Mesendoderm (in vitro differentiated cells): ENCODE measurements around the gene S100A6.
A peak's percentile ranks its signal among the peaks of the same experiment; 100 is the strongest.
"Not testable (repeated sequence)": the region's sequence is repeated elsewhere in the genome, so short reads cannot be mapped to it uniquely, and the experiment has no call there.

Source experiments
- DNase-seq: peaks from one replicate; pipeline ENCODE4 v3.0.0; 2013
- H2AK5ac ChIP-seq: 2 replicates; pipeline ENCODE4 v1.6.1; 2013; ENCODE audit warnings: low read length, inconsistent platforms
- H2BK120ac ChIP-seq: 2 replicates; pipeline ENCODE4 v1.6.1; 2013; ENCODE audit warnings: low read depth, mild to moderate bottlenecking, low read length, moderate library complexity, mixed read lengths
- H2BK15ac ChIP-seq: replicated peaks from 2 replicates; pipeline ENCODE4 v1.6.1; 2013; ENCODE audit warnings: low read depth, mild to moderate bottlenecking, moderate library complexity
- H2BK5ac ChIP-seq: 2 replicates; pipeline ENCODE4 v1.6.1; 2013; ENCODE audit warnings: low read length, inconsistent platforms
- H3K18ac ChIP-seq: 2 replicates; pipeline ENCODE4 v1.6.1; 2013; ENCODE audit warnings: mild to moderate bottlenecking, low read length, mixed read lengths
- H3K23ac ChIP-seq: one replicate; pipeline ENCODE4 v1.6.1; 2013; ENCODE audit warnings: low read length
- H3K27ac ChIP-seq: 2 replicates; pipeline ENCODE4 v1.5.1; 2013; ENCODE audit warnings: low read depth, mild to moderate bottlenecking, inconsistent platforms, low read length, moderate library complexity
- H3K27me3 ChIP-seq: 2 replicates; pipeline ENCODE4 v1.6.1; 2013; ENCODE audit warnings: low read length, control low read depth, mild to moderate bottlenecking, inconsistent platforms; ENCODE audit not compliant: insufficient read depth, poor library complexity
- H3K36me3 ChIP-seq: 2 replicates; pipeline ENCODE4 v1.6.1; 2013; ENCODE audit warnings: low read length, inconsistent platforms; ENCODE audit not compliant: control insufficient read depth, insufficient read depth
- H3K4ac ChIP-seq: one replicate; pipeline ENCODE4 v1.6.1; 2013; ENCODE audit warnings: low read depth, mild to moderate bottlenecking, low read length, moderate library complexity
- H3K4me1 ChIP-seq: 2 replicates; pipeline ENCODE4 v1.6.1; 2013; ENCODE audit warnings: low read depth, low read length, inconsistent platforms; ENCODE audit not compliant: control insufficient read depth
- H3K4me2 ChIP-seq: 2 replicates; pipeline ENCODE4 v1.6.1; 2013; ENCODE audit warnings: low read length
- H3K4me3 ChIP-seq: 2 replicates; pipeline ENCODE4 v1.5.1; 2013; ENCODE audit warnings: mild to moderate bottlenecking, low read length
- H3K56ac ChIP-seq: one replicate; pipeline ENCODE4 v1.6.1; 2013; ENCODE audit warnings: low read length
- H3K79me1 ChIP-seq: 2 replicates; pipeline ENCODE4 v1.6.1; 2013; ENCODE audit warnings: low read length, inconsistent platforms
- H3K79me2 ChIP-seq: 2 replicates; pipeline ENCODE4 v1.6.1; 2013; ENCODE audit warnings: mild to moderate bottlenecking, low read length; ENCODE audit not compliant: control insufficient read depth, insufficient read depth
- H3K9ac ChIP-seq: 2 replicates; pipeline ENCODE4 v1.6.1; 2013; ENCODE audit warnings: low read length, inconsistent platforms
- H4K5ac ChIP-seq: one replicate; pipeline ENCODE4 v1.6.1; 2013; ENCODE audit warnings: low read length
- H4K8ac ChIP-seq: one replicate; pipeline ENCODE4 v1.6.1; 2013; ENCODE audit warnings: low read depth, mild to moderate bottlenecking, control low read depth, low read length, moderate library complexity
- WGBS: extraction: QIAGEN DNeasy Blood & Tissue Kit; methylation state at CpG from one replicate; pipeline ENCODE4 v1.1.7; 2013; ENCODE audit warnings: low lambda C conversion rate, missing lambda C conversion rate; ENCODE audit not compliant: insufficient coverage; ENCODE audit errors: extremely low coverage; 5-methylcytosine and 5-hydroxymethylcytosine counted together

Gene S100A6

DNA sequence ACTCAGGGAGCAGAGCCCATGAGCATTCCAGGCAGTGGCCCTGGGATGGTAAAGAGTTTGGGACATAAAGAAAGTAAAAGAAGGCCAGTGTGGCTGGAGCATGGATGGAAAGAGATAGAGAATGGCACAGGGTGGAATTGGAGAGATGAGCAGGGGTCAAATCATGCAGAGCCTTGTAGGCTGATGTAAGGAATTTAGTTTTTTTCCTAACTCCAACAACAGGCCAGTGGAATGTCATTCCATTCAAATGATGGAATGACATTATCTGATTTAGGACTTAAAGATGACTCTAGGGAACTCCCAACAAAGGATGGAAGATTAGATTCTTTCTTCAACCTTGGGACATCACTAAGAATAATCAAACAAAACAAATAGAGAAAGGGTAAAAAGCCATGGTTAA is 42.7 kb upstream of the S100A6 start:
- Histone ChIP-seq H3K79me2 (no peaks in the 10 kb centered on the region), H3K27ac (peak overlapping the region; percentile 76), H3K18ac (peak overlapping the region; percentile 33), H3K4me2 (no peak overlapping the region), H4K8ac (no peak overlapping the region), H3K4me3 (no peak overlapping the region), H4K5ac (no peak overlapping the region), H3K4ac (peak overlapping the region; percentile 75), H3K27me3 (no peaks in the 10 kb centered on the region), H2BK120ac (peak overlapping the region; percentile 94), H2BK5ac (peak overlapping the region; percentile 66), H3K56ac (peak overlapping the region; percentile 78), H3K79me1 (no peaks in the 10 kb centered on the region), H3K36me3 (no peaks in the 10 kb centered on the region), H3K9ac (no peak overlapping the region), H3K23ac (peak overlapping the region; percentile 83), H2AK5ac (no peak overlapping the region), H3K4me1 (peaks cover 11% of the 10 kb centered on the region), H2BK15ac (peak overlapping the region; percentile 75)
- peak; percentile 96 for DNase-seq

DNA sequence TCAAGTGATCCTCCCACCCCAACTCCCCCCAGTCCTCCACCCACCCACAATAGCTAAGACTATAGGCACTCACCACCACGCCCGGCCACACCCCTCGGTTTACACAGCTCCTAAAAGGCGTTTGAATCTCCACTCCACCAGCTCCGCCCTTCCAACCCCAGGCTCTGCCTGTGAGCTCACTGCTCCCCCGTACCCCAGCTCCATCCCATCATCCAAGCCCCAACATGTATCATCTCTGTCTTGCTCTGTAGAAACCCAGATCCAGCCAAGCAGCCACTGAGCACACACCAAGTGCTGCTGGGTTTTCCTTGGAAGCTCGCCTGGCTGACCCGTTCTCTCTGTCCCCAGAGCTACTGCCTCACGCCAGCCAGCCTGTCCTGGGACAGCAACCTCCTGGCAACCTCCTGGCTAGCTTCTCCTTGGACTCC is 41.8 kb upstream of the S100A6 start:
- H3K27ac ChIP-seq, result peak overlapping the region; percentile 31

DNA sequence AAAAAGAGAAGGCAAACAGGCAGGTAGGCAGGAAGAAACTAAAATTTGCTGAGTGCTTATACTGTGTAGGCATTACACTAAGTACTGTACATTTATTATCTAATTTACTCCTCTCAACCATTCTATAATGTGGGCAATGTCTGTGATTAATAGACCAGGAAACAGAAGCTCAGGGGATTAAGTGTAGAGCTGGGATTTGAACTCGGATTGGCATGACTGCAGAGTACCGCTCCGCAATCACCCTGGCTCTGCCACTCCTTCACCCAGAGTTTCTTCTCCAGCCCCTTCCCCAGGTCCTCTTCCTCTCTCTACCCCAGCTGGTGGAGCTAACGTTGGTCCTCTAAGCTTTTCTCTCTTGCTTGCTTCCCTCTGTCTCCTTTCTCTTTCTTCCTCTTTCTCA is 41.3 kb upstream of the S100A6 start:
- Histone ChIP-seq H3K56ac (no peak overlapping the region), H3K79me2 (no peaks in the 10 kb centered on the region), H3K4me3 (no peak overlapping the region), H2BK15ac (no peak overlapping the region), H3K18ac (no peak overlapping the region), H3K27ac (no peak overlapping the region), H4K8ac (no peak overlapping the region), H3K4ac (peak overlapping the region; percentile 64), H3K9ac (no peak overlapping the region), H3K4me2 (no peak overlapping the region), H3K79me1 (no peaks in the 10 kb centered on the region), H2AK5ac (no peak overlapping the region), H3K27me3 (no peaks in the 10 kb centered on the region), H3K36me3 (no peaks in the 10 kb centered on the region), H4K5ac (no peak overlapping the region), H2BK5ac (no peak overlapping the region), H3K4me1 (peaks cover 11% of the 10 kb centered on the region), H3K23ac (no peak overlapping the region), H2BK120ac (no peak overlapping the region)
- no CpG with 5 or more reads among the region's 4 CpGs for WGBS
- no peak for DNase-seq

More for the DNA sequence above, 41.8 kb upstream of the S100A6 start:
- peak overlapping the region; percentile 14 for H2BK120ac ChIP-seq
- H4K8ac ChIP-seq, result no peak overlapping the region
- WGBS, result no CpG with 5 or more reads among the region's 9 CpGs
- peak overlapping the region; percentile 81 for H2AK5ac ChIP-seq
- H3K4me1 ChIP-seq, result peaks cover 11% of the 10 kb centered on the region
- no peaks in the 10 kb centered on the region for H3K79me2 ChIP-seq
- H3K56ac ChIP-seq, result peak overlapping the region; percentile 70
- H3K79me1 ChIP-seq, result no peaks in the 10 kb centered on the region
- H3K27me3 ChIP-seq, result no peaks in the 10 kb centered on the region
- H4K5ac ChIP-seq, result no peak overlapping the region
- no peak overlapping the region for H3K4me3 ChIP-seq
- H2BK15ac ChIP-seq, result no peak overlapping the region
- H3K18ac ChIP-seq, result peak overlapping the region; percentile 13
- H3K9ac ChIP-seq, result no peak overlapping the region
- H2BK5ac ChIP-seq, result peak overlapping the region; percentile 14
- H3K36me3 ChIP-seq, result no peaks in the 10 kb centered on the region
- peak; percentile 39 for DNase-seq
- no peak overlapping the region for H3K23ac ChIP-seq
- H3K4me2 ChIP-seq, result no peak overlapping the region
- H3K4ac ChIP-seq, result peak overlapping the region; percentile 64

DNA sequence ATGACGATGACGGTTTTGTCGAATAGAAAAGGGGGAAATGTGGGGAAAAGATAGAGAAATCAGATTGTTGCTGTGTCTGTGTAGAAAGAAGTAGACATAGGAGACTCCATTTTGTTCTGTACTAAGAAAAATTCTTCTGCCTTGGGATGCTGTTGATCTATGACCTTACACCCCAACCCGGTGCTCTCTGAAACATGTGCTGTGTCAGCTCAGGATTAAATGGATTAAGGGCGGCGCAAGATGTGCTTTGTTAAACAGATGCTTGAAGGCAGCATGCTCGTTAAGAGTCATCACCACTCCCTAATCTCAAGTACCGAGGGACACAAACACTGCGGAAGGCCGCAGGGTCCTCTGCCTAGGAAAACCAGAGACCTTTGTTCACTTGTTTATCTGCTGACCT is 39.7 kb upstream of the S100A6 start:
- H2BK120ac ChIP-seq, H3K79me2 ChIP-seq, H3K4ac ChIP-seq, H2BK15ac ChIP-seq, H3K18ac ChIP-seq, H2BK5ac ChIP-seq, H3K4me3 ChIP-seq, H3K23ac ChIP-seq, H3K36me3 ChIP-seq, H3K9ac ChIP-seq, H3K4me2 ChIP-seq, H3K27ac ChIP-seq, H4K8ac ChIP-seq, H3K56ac ChIP-seq, H3K79me1 ChIP-seq, H4K5ac ChIP-seq, H2AK5ac ChIP-seq, H3K27me3 ChIP-seq, DNase-seq: not testable (repeated sequence)
- WGBS, result no CpG with 5 or more reads among the region's 10 CpGs
- peaks cover 11% of the 10 kb centered on the region for H3K4me1 ChIP-seq

DNA sequence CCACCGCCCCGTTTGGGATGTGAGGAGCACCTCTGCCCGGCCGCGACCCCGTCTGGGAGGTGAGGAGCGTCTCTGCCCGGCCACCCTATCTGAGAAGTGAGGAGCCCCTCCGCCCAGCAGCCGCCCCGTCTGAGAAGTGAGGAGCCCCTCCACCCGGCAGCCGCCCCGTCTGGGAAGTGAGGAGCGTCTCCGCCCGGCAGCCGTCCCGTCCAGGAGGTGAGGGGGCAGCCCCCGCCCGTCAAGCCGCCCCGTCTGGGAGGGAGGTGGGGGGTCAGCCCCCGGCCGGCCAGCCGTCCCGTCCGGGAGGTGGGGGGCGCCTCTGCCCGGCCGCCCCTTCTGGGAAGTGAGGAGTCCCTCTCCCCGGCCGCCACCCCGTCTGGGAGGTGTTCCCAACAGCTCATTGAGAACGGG is 39.3 kb upstream of the S100A6 start:
- no CpG with 5 or more reads among the region's 35 CpGs for WGBS
- not testable (repeated sequence) for H3K4me3 ChIP-seq, H3K23ac ChIP-seq

DNA sequence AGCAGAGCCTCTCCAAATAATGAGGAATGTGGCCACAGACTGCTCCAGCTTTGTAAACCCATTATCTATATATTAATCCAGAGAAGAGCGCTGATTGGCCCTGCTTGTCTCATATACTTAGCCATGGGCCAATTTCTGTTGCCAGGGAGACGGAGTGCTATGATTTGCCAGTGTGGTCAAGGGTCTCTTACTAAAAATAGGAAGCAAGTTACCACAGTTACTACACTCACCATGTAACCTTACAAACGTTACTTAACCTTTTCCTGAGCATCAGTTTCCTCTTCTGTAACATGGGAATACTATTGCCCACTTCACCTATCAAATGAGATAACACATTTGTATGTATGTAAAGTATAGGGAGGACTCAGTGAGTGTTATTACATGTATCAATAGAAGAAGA is 37.6 kb upstream of the S100A6 start:
- no peak for DNase-seq
- no CpG with 5 or more reads among the region's 3 CpGs for WGBS
- Histone ChIP-seq H3K79me2 (no peaks in the 10 kb centered on the region), H2AK5ac (no peak overlapping the region), H3K18ac (no peak overlapping the region), H2BK15ac (no peak overlapping the region), H3K56ac (no peak overlapping the region), H2BK5ac (no peak overlapping the region), H3K9ac (no peak overlapping the region), H4K8ac (no peak overlapping the region), H3K4ac (no peak overlapping the region), H3K36me3 (no peaks in the 10 kb centered on the region), H3K79me1 (no peaks in the 10 kb centered on the region), H3K4me1 (peaks cover 7% of the 10 kb centered on the region), H4K5ac (no peak overlapping the region), H3K23ac (no peak overlapping the region), H3K27ac (no peak overlapping the region), H2BK120ac (no peak overlapping the region), H3K27me3 (no peaks in the 10 kb centered on the region), H3K4me2 (no peak overlapping the region), H3K4me3 (no peak overlapping the region)

More for the DNA sequence above, 39.3 kb upstream of the S100A6 start:
- not testable (repeated sequence) for H4K5ac ChIP-seq, H2BK120ac ChIP-seq, H2AK5ac ChIP-seq, H3K18ac ChIP-seq, H3K4me2 ChIP-seq, H3K9ac ChIP-seq, H3K27ac ChIP-seq, H2BK5ac ChIP-seq, H2BK15ac ChIP-seq, H3K56ac ChIP-seq, H3K36me3 ChIP-seq, H3K27me3 ChIP-seq, H3K79me2 ChIP-seq, H3K79me1 ChIP-seq, DNase-seq, H4K8ac ChIP-seq, H3K4ac ChIP-seq
- H3K4me1 ChIP-seq, result peaks cover 11% of the 10 kb centered on the region
